ENCODE data around the gene BRD4. TPM values are rescaled to one million over a fixed set of nuclear protein-coding genes. Genes with fewer than 3 reads are reported as not detected.

BRD4 gene
- total RNA-seq, 1 donor from 2014 or later: 9.4 TPM

DNA sequence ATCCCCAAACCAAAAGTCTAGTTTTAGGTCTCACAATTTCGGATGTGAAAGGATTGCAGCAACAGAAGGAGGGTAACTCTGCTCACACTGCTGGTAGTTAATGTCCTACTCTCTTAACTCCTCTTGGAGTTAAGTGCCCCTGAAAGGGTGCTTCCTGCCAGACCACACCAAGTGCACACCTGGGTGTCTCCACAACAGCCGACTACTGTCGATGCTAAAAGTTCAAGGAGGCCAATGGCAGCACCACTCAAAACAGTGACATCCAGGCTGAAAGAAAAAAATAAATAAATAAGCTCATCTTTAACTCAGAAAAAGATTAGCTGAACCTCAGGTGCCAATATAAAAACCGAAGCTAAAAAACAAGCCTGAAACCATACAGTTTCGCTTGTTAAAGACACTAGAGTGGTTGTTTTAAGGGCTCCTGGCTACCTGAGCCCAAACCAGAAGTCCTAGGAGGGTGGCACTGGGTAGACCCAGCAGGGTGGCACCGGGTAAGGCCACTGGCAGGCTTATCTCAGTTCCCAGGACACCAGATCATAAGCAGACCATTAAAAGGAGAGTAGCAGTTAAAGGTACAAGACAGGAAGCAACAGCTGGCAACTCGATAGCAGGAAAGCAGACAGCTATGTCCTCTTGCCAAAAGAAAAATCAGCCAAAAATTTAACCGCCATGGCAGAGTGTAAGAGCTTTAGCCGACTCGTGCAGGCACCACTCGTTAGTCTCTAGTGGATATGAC, 39.3 kb downstream of the BRD4 start:
- peak overlapping the region; percentile 41 for H3K27ac ChIP-seq (ENCODE audit: low read depth, low read length)

DNA sequence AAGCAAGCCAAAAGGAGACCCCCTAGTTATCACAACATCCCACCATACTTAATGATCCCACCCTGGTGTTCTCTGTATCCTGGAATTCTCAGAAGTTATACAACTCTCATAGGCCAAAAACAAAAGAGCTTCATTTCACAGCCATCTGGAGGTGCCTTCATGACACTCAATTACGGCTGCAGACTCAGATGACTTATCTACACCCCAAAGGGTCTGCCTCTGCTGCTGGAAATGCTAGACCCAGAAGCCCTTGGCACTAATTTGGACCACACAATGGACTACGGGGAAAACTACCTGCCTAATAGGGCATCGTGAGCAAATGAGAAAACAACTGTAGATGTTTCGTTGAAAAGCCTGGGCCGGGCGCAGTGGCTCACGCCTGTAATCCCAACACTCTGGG, 40.2 kb downstream of the BRD4 start:
- no peaks in the 10 kb centered on the region for H3K36me3 ChIP-seq (ENCODE audit: control insufficient read depth in 3 of 3, insufficient read depth in 3 of 3, low read length in 3 of 3)
- H3K4me3 ChIP-seq (ENCODE audit: low read length in 3 of 3): no peak overlapping the region
- H3K9ac ChIP-seq (ENCODE audit: low read depth in 1 of 3, low read length in 3 of 3): no peak overlapping the region
- no peaks in the 10 kb centered on the region for H3K9me3 ChIP-seq (ENCODE audit: control insufficient read depth in 3 of 3, low read length in 3 of 3)
- H3K27ac ChIP-seq (ENCODE audit: low read depth, low read length): no peak overlapping the region
- no peaks in the 10 kb centered on the region for H3K27me3 ChIP-seq (ENCODE audit: control insufficient read depth in 3 of 3, insufficient read depth in 3 of 3, low read length in 3 of 3)
- H3K4me1 ChIP-seq (ENCODE audit: control insufficient read depth in 3 of 3, insufficient read depth in 3 of 3, low read length in 3 of 3): peaks cover 82 to 92% (median 84%) of the 10 kb centered on the region in 3 donors

More for the DNA sequence above, 39.3 kb downstream of the BRD4 start:
- H3K9ac ChIP-seq (ENCODE audit: low read depth in 1 of 3, low read length in 3 of 3): peak overlapping the region; percentile 3 to 51 (median 34)
- peaks cover 82 to 93% (median 86%) of the 10 kb centered on the region in 3 donors for H3K4me1 ChIP-seq (ENCODE audit: control insufficient read depth in 3 of 3, insufficient read depth in 3 of 3, low read length in 3 of 3)
- no peaks in the 10 kb centered on the region for H3K9me3 ChIP-seq (ENCODE audit: control insufficient read depth in 3 of 3, low read length in 3 of 3)
- no peaks in the 10 kb centered on the region for H3K36me3 ChIP-seq (ENCODE audit: control insufficient read depth in 3 of 3, insufficient read depth in 3 of 3, low read length in 3 of 3)
- H3K4me3 ChIP-seq (ENCODE audit: low read length in 3 of 3): peak overlapping the region in 1 of 3 donors; percentile 39
- no peaks in the 10 kb centered on the region for H3K27me3 ChIP-seq (ENCODE audit: control insufficient read depth in 3 of 3, insufficient read depth in 3 of 3, low read length in 3 of 3)

DNA sequence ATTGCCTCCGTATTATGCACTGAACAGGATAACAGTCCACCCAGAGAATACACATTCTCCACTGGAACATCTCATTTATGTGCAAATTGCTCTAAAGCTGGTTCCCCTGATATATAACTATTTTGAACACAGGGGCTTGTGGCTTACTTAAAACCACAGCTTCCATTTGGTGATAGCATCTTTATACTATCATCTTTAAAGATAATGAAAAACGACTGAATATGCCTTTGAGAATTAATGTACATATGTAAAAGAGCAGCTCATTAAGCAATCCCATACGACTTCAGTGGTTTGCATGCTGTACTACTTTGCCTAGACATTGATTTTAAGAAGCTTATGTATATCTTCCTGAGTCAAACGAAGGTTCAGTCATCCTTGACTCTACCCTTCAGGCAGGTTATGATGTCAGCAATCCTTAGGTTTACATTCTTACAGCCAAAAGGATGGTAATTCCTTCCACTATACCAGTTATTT, 40.8 kb downstream of the BRD4 start:
- no peak overlapping the region for H3K9ac ChIP-seq (ENCODE audit: low read depth in 1 of 3, low read length in 3 of 3)
- peaks cover 80 to 90% (median 80%) of the 10 kb centered on the region in 3 donors for H3K4me1 ChIP-seq (ENCODE audit: control insufficient read depth in 3 of 3, insufficient read depth in 3 of 3, low read length in 3 of 3)
- no peaks in the 10 kb centered on the region for H3K27me3 ChIP-seq (ENCODE audit: control insufficient read depth in 3 of 3, insufficient read depth in 3 of 3, low read length in 3 of 3)
- H3K27ac ChIP-seq (ENCODE audit: low read depth, low read length): no peak overlapping the region
- H3K4me3 ChIP-seq (ENCODE audit: low read length in 3 of 3): no peak overlapping the region
- no peaks in the 10 kb centered on the region for H3K36me3 ChIP-seq (ENCODE audit: control insufficient read depth in 3 of 3, insufficient read depth in 3 of 3, low read length in 3 of 3)
- no peaks in the 10 kb centered on the region for H3K9me3 ChIP-seq (ENCODE audit: control insufficient read depth in 3 of 3, low read length in 3 of 3)

DNA sequence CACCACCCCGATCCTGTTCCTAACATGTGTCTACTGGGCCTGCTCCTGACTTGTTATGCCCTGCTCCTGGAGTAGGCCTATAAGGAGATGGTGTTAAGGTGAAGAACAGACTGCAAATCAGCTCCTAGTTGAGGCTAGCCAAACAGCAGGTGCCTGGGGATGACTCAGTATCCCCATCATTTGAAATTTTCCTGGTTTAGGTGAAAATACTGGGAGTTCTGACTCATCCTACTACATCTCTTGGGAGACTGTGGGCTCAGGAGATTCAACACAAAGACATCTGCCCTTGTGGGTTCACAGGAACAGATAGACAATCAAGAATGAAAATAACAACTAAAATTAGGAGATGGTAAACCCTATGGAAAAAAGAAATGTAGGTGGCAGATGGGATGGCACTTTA, 41.2 kb downstream of the BRD4 start:
- Histone ChIP-seq H3K4me1 (ENCODE audit: control insufficient read depth in 3 of 3, insufficient read depth in 3 of 3, low read length in 3 of 3) (peaks cover 79 to 89% (median 80%) of the 10 kb centered on the region in 3 donors), H3K27ac (ENCODE audit: low read depth, low read length) (no peak overlapping the region), H3K27me3 (ENCODE audit: control insufficient read depth in 3 of 3, insufficient read depth in 3 of 3, low read length in 3 of 3) (no peaks in the 10 kb centered on the region)

DNA sequence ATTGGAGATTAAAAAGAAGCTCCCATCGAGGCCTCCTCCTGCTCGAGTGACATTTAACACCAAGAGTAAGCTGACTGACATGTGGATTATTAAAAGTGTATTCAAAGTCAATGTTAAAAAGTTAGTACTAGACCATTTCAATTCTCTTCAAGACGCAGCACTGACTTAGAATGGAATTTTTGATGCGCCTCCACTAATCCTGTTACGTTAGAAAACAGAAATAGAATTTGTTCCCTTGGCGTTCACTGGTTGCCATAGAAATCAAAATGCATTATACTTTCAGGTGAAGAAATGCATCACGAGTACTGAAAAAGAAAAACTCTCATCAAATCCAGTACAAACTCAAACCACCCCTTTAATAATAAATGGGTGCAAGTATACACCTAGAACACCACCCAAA, 42.2 kb downstream of the BRD4 start:
- Histone ChIP-seq H3K27me3 (ENCODE audit: control insufficient read depth in 3 of 3, insufficient read depth in 3 of 3, low read length in 3 of 3) (no peaks in the 10 kb centered on the region), H3K27ac (ENCODE audit: low read depth, low read length) (no peak overlapping the region), H3K9ac (ENCODE audit: low read depth in 1 of 3, low read length in 3 of 3) (no peak overlapping the region), H3K4me3 (ENCODE audit: low read length in 3 of 3) (no peak overlapping the region), H3K4me1 (ENCODE audit: control insufficient read depth in 3 of 3, insufficient read depth in 3 of 3, low read length in 3 of 3) (peaks cover 84 to 89% (median 85%) of the 10 kb centered on the region in 3 donors), H3K9me3 (ENCODE audit: control insufficient read depth in 3 of 3, low read length in 3 of 3) (no peaks in the 10 kb centered on the region), H3K36me3 (ENCODE audit: control insufficient read depth in 3 of 3, insufficient read depth in 3 of 3, low read length in 3 of 3) (no peaks in the 10 kb centered on the region)

More for the DNA sequence above, 41.2 kb downstream of the BRD4 start:
- no peaks in the 10 kb centered on the region for H3K9me3 ChIP-seq (ENCODE audit: control insufficient read depth in 3 of 3, low read length in 3 of 3)
- H3K4me3 ChIP-seq (ENCODE audit: low read length in 3 of 3): no peak overlapping the region
- H3K36me3 ChIP-seq (ENCODE audit: control insufficient read depth in 3 of 3, insufficient read depth in 3 of 3, low read length in 3 of 3): no peaks in the 10 kb centered on the region
- no peak overlapping the region for H3K9ac ChIP-seq (ENCODE audit: low read depth in 1 of 3, low read length in 3 of 3)

DNA sequence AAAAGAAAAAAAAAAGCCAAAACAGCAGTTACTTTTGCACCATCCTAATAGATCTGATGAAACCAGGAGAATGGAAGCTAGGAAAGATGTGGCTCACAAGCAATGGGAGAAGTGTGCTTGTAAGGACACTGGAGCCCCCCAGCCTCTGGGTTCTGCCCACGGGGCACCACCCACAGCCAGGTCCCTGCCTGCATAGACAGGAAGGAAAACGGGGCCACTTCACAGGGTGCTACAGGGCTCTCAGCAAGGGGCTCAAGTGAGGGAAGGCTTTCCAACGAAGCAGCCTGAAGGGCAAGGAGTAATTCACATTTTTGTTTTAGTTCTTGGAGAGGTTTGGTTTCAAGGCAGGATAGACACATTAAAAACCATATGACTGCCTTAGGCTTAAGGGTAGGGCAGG, 42.7 kb downstream of the BRD4 start:
- peaks cover 84 to 89% (median 85%) of the 10 kb centered on the region in 3 donors for H3K4me1 ChIP-seq (ENCODE audit: control insufficient read depth in 3 of 3, insufficient read depth in 3 of 3, low read length in 3 of 3)
- H3K27ac ChIP-seq (ENCODE audit: low read depth, low read length): no peak overlapping the region
- peak overlapping the region in 1 of 3 donors; percentile 16 for H3K9ac ChIP-seq (ENCODE audit: low read depth in 1 of 3, low read length in 3 of 3)
- no peaks in the 10 kb centered on the region for H3K9me3 ChIP-seq (ENCODE audit: control insufficient read depth in 3 of 3, low read length in 3 of 3)
- H3K27me3 ChIP-seq (ENCODE audit: control insufficient read depth in 3 of 3, insufficient read depth in 3 of 3, low read length in 3 of 3): no peaks in the 10 kb centered on the region
- H3K36me3 ChIP-seq (ENCODE audit: control insufficient read depth in 3 of 3, insufficient read depth in 3 of 3, low read length in 3 of 3): no peaks in the 10 kb centered on the region
- H3K4me3 ChIP-seq (ENCODE audit: low read length in 3 of 3): peak overlapping the region in 2 of 3 donors; percentile 0 to 6

DNA sequence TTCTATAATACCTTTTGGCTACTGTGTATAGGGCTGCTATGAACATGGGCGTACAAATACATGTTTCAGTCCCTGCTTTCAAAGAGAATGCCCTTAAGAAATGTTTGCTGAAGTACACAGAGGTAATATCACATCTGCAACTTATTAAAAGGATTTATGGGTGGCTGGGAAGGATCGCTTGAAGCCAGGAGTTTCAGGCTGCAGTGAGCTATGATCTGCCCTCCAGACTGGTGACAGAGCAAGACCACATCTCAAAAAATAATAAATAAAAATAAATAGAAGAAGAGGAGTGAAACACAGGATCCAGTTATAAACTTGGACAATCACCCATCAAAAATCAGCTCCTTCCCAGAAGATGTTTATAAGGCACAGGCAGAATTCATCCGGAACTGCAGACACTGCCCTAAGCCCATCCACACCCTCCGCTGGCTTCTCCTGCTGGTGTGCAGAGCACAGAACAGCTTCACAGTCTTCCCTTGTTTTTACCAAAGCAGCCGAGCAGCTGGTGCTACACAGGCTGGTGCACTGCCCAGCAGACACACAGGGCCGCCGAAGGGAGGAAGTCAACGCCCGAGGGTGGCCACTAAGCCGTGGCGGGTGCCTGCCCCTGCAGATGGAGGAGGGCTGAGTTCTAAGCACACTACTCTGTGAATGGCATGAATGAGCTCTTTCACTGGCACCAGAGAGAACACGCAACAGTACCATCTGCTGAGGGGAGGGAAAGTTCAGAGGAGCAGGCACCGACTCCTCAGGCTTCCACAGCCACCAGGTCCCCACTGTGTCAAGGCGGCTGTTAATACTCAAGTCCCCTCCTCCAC, 44.0 kb downstream of the BRD4 start:
- Histone ChIP-seq H3K9me3 (ENCODE audit: control insufficient read depth in 3 of 3, low read length in 3 of 3) (no peaks in the 10 kb centered on the region), H3K36me3 (ENCODE audit: control insufficient read depth in 3 of 3, insufficient read depth in 3 of 3, low read length in 3 of 3) (no peaks in the 10 kb centered on the region), H3K4me1 (ENCODE audit: control insufficient read depth in 3 of 3, insufficient read depth in 3 of 3, low read length in 3 of 3) (peaks cover 84 to 89% (median 85%) of the 10 kb centered on the region in 3 donors), H3K9ac (ENCODE audit: low read depth in 1 of 3, low read length in 3 of 3) (peak overlapping the region in 1 of 3 donors; percentile 35), H3K27ac (ENCODE audit: low read depth, low read length) (no peak overlapping the region), H3K4me3 (ENCODE audit: low read length in 3 of 3) (peak overlapping the region; percentile 16 to 37 (median 30)), H3K27me3 (ENCODE audit: control insufficient read depth in 3 of 3, insufficient read depth in 3 of 3, low read length in 3 of 3) (no peaks in the 10 kb centered on the region)

DNA sequence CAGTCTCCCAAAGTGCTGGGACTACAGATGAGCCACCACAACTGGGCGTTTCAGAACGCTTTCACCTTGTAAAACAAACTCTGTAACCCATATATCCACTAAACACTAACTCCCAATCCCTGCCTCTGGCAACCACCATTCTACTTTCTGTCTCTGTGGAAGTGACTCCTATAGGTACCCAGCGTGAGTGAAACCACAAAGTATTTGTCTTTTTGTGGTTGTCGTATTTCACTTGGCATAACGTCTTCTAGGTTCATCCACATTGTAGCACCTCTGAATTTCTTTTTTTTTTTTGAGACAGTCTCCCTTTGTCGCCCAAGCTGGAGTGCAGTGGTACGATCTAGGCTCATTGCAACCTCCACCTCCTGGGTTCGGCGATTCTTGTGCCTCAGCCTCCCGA, 44.8 kb downstream of the BRD4 start:
- H3K4me1 ChIP-seq (ENCODE audit: control insufficient read depth in 3 of 3, insufficient read depth in 3 of 3, low read length in 3 of 3): peaks cover 86 to 90% (median 86%) of the 10 kb centered on the region in 3 donors
- H3K4me3 ChIP-seq (ENCODE audit: low read length in 3 of 3): no peak overlapping the region
- H3K27ac ChIP-seq (ENCODE audit: low read depth, low read length): no peak overlapping the region
- H3K9ac ChIP-seq (ENCODE audit: low read depth in 1 of 3, low read length in 3 of 3): no peak overlapping the region
- H3K9me3 ChIP-seq (ENCODE audit: control insufficient read depth in 3 of 3, low read length in 3 of 3): no peaks in the 10 kb centered on the region
- H3K36me3 ChIP-seq (ENCODE audit: control insufficient read depth in 3 of 3, insufficient read depth in 3 of 3, low read length in 3 of 3): no peaks in the 10 kb centered on the region
- H3K27me3 ChIP-seq (ENCODE audit: control insufficient read depth in 3 of 3, insufficient read depth in 3 of 3, low read length in 3 of 3): no peaks in the 10 kb centered on the region

DNA sequence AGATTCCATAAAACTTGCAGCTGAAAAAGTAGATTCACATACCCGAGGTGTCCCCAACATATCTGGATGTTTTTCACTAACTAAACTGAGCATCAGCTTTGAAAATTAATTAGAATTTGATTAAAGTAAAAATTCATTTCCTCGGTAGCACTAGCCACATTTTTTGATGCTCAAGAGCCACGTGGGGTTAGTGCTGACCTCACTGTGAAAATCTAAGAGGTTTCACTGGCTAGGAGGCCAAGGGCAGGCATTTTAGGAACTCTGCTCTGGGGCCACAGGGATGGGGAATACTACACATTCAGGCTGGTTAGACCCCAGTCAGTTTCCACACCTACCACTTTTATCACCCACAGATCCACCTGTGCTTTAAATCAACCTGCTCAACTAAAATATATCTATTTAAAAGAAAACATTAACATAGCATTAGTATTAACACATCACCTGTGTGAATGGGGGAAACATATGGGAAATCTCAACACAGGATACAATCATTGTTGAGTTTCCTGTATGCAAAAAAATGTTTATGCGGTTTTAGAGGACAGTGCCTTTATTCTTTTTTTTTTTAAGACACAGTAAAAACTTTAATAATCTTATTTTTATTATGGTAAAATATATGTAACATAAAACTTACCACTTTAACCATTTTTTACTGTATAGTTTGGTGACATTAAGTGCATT, 45.5 kb downstream of the BRD4 start:
- no peak overlapping the region for H3K9ac ChIP-seq (ENCODE audit: low read depth in 1 of 3, low read length in 3 of 3)
- no peaks in the 10 kb centered on the region for H3K27me3 ChIP-seq (ENCODE audit: control insufficient read depth in 3 of 3, insufficient read depth in 3 of 3, low read length in 3 of 3)
- H3K4me1 ChIP-seq (ENCODE audit: control insufficient read depth in 3 of 3, insufficient read depth in 3 of 3, low read length in 3 of 3): peaks cover 87 to 92% (median 90%) of the 10 kb centered on the region in 3 donors
- H3K27ac ChIP-seq (ENCODE audit: low read depth, low read length): no peak overlapping the region
- no peak overlapping the region for H3K4me3 ChIP-seq (ENCODE audit: low read length in 3 of 3)
- no peaks in the 10 kb centered on the region for H3K36me3 ChIP-seq (ENCODE audit: control insufficient read depth in 3 of 3, insufficient read depth in 3 of 3, low read length in 3 of 3)
- no peaks in the 10 kb centered on the region for H3K9me3 ChIP-seq (ENCODE audit: control insufficient read depth in 3 of 3, low read length in 3 of 3)
